ENCODE data around the gene LMO7.

Gene LMO7

GRCh38 chr13:75801388-75801945 lies 165.3 kb downstream of the LMO7 start:
- DNase-seq (ENCODE audit: low read depth), result no peak

- DNase-seq (ENCODE audit: low read depth), result no peak
Measured at GRCh38 chr13:75802161-75802560, 166.0 kb downstream of the LMO7 start.

GRCh38 chr13:75803164-75803611 lies 167.1 kb downstream of the LMO7 start:
- no peak for DNase-seq (ENCODE audit: low read depth)

- no peak for DNase-seq (ENCODE audit: low read depth)
Measured at GRCh38 chr13:75804054-75804453, 167.9 kb downstream of the LMO7 start.

GRCh38 chr13:75804605-75805004 lies 168.5 kb downstream of the LMO7 start:
- no peak for DNase-seq (ENCODE audit: low read depth)

GRCh38 chr13:75806117-75806516 lies 170.0 kb downstream of the LMO7 start:
- DNase-seq (ENCODE audit: low read depth), result no peak

GRCh38 chr13:75811361-75811760 lies 175.2 kb downstream of the LMO7 start:
- no peak for DNase-seq (ENCODE audit: low read depth)

- no peak for DNase-seq (ENCODE audit: low read depth)
Measured at GRCh38 chr13:75811841-75812240, 175.7 kb downstream of the LMO7 start.

GRCh38 chr13:75812751-75813181 lies 176.6 kb downstream of the LMO7 start:
- DNase-seq (ENCODE audit: low read depth), result no peak

GRCh38 chr13:75813323-75813722 lies 177.2 kb downstream of the LMO7 start:
- DNase-seq (ENCODE audit: low read depth), result no peak

- DNase-seq (ENCODE audit: low read depth), result no peak
Measured at GRCh38 chr13:75818179-75818967, 182.2 kb downstream of the LMO7 start.

- no peak for DNase-seq (ENCODE audit: low read depth)
Measured at GRCh38 chr13:75818968-75819225, 182.8 kb downstream of the LMO7 start.

- DNase-seq (ENCODE audit: low read depth), result no peak
Measured at GRCh38 chr13:75825161-75825560, 189.0 kb downstream of the LMO7 start.

GRCh38 chr13:75825594-75825993 lies 189.5 kb downstream of the LMO7 start:
- no peak for DNase-seq (ENCODE audit: low read depth)

- no peak for DNase-seq (ENCODE audit: low read depth)
Measured at GRCh38 chr13:75826391-75826790, 190.3 kb downstream of the LMO7 start.

GRCh38 chr13:75829830-75830229 lies 193.7 kb downstream of the LMO7 start:
- DNase-seq (ENCODE audit: low read depth), result no peak

- no peak for DNase-seq (ENCODE audit: low read depth)
Measured at GRCh38 chr13:75830842-75831241, 194.7 kb downstream of the LMO7 start.

- no peak for DNase-seq (ENCODE audit: low read depth)
Measured at GRCh38 chr13:75831389-75831788, 195.3 kb downstream of the LMO7 start.

GRCh38 chr13:75832812-75833211 lies 196.7 kb downstream of the LMO7 start:
- DNase-seq (ENCODE audit: low read depth), result no peak

GRCh38 chr13:75836441-75836840 lies 200.3 kb downstream of the LMO7 start:
- no peak for DNase-seq (ENCODE audit: low read depth)

- no peak for DNase-seq (ENCODE audit: low read depth)
Measured at GRCh38 chr13:75838366-75839005, 202.4 kb downstream of the LMO7 start.

GRCh38 chr13:75839406-75839805 lies 203.3 kb downstream of the LMO7 start:
- no peak for DNase-seq (ENCODE audit: low read depth)

- no peak for DNase-seq (ENCODE audit: low read depth)
Measured at GRCh38 chr13:75841905-75842304, 205.8 kb downstream of the LMO7 start.

- DNase-seq (ENCODE audit: low read depth), result no peak
Measured at GRCh38 chr13:75843074-75843473, 206.9 kb downstream of the LMO7 start.

Measured in stimulated activated CD8-positive, alpha-beta memory T cell treated with anti-CD3 and anti-CD28 coated beads, Interleukin-12 subunit alpha, Interleukin-12 subunit beta, amount 100 ng/mL, for 4 hours (primary cell).